Neuronal stem cell (in vitro differentiated cells): ENCODE measurements around the gene GH1.

Experiments used
- DNase-seq: peaks from one replicate; pipeline ENCODE4 v3.0.0-alpha.2; 2013; ENCODE audit warnings: low spot score
- H2AFZ ChIP-seq: one replicate; pipeline ENCODE4 v1.6.1; 2013; ENCODE audit warnings: mild to moderate bottlenecking, low read length, inconsistent platforms
- H2AK5ac ChIP-seq: 2 replicates; pipeline ENCODE4 v1.6.1; 2013; ENCODE audit warnings: low read depth, mild to moderate bottlenecking, inconsistent platforms, low read length, moderate library complexity, mixed read lengths
- H2BK120ac ChIP-seq: 2 replicates; pipeline ENCODE4 v1.6.1; 2013; ENCODE audit warnings: low read depth, mild to moderate bottlenecking, inconsistent platforms, low read length, moderate library complexity, mixed read lengths
- H2BK12ac ChIP-seq: one replicate; pipeline ENCODE4 v1.6.1; 2013; ENCODE audit warnings: low read length, inconsistent platforms
- H2BK15ac ChIP-seq: 2 replicates; pipeline ENCODE4 v1.6.1; 2013; ENCODE audit warnings: mild to moderate bottlenecking, low read length, inconsistent platforms, mixed read lengths
- H2BK5ac ChIP-seq: one replicate; pipeline ENCODE4 v1.6.1; 2013; ENCODE audit warnings: inconsistent platforms, mild to moderate bottlenecking, low read length, moderate library complexity
- H3K14ac ChIP-seq: one replicate; pipeline ENCODE4 v1.6.1; 2013; ENCODE audit warnings: low read length, inconsistent platforms
- H3K18ac ChIP-seq: 2 replicates; pipeline ENCODE4 v1.6.1; 2013; ENCODE audit warnings: low read length, inconsistent platforms
- H3K23ac ChIP-seq: 2 replicates; pipeline ENCODE4 v1.6.1; 2013; ENCODE audit warnings: low read depth, mild to moderate bottlenecking, mixed read lengths, low read length, inconsistent platforms; ENCODE audit not compliant: poor library complexity
- H3K27ac ChIP-seq: replicated peaks from 3 replicates; pipeline ENCODE4 v1.5.1; 2013; ENCODE audit warnings: low read length, inconsistent platforms
- H3K27me3 ChIP-seq, 3 experiments: 2 replicates each; pipeline ENCODE4 v1.6.1; 2013; ENCODE audit warnings: low read length in 3 of 3, mild to moderate bottlenecking in 2 of 3, inconsistent platforms in 1 of 3, low read depth in 1 of 3, mixed read lengths in 1 of 3, moderate library complexity in 1 of 3; ENCODE audit not compliant: control insufficient read depth in 3 of 3, insufficient read depth in 3 of 3
- H3K36me3 ChIP-seq, 2 donors: replicated peaks in 1 of 2; 2 replicates each; pipeline ENCODE4 v1.6.1; 2013; ENCODE audit warnings: low read length in 2 of 2; ENCODE audit not compliant: control insufficient read depth in 2 of 2, insufficient read depth in 2 of 2
- H3K4ac ChIP-seq: 2 replicates; pipeline ENCODE4 v1.6.1; 2013; ENCODE audit warnings: inconsistent platforms, mild to moderate bottlenecking, low read length, moderate library complexity
- H3K4me1 ChIP-seq, 2 donors: 1 replicate in 1 of 2; 2 replicates in 1 of 2; pipeline ENCODE4 v1.6.1; 2013; ENCODE audit warnings: low read length in 2 of 2, low read depth in 1 of 2; ENCODE audit not compliant: control insufficient read depth in 2 of 2, insufficient read depth in 1 of 2
- H3K4me2 ChIP-seq: one replicate; pipeline ENCODE4 v1.6.1; 2013; ENCODE audit warnings: mild to moderate bottlenecking, low read length, inconsistent platforms; ENCODE audit not compliant: insufficient read depth, poor library complexity, severe bottlenecking
- H3K4me3 ChIP-seq, 2 donors: 2 replicates each; pipeline ENCODE4 v1.5.1; 2013; ENCODE audit warnings: low read length in 2 of 2, mild to moderate bottlenecking in 2 of 2, inconsistent platforms in 1 of 2, moderate library complexity in 1 of 2
- H3K79me1 ChIP-seq: one replicate; pipeline ENCODE4 v1.6.1; 2013; ENCODE audit warnings: low read depth, mild to moderate bottlenecking, inconsistent platforms, low read length, moderate library complexity
- H3K9ac ChIP-seq: one replicate; pipeline ENCODE4 v1.6.1; 2013; ENCODE audit warnings: mild to moderate bottlenecking, low read depth, low read length, inconsistent platforms; ENCODE audit not compliant: poor library complexity
- H3K9me3 ChIP-seq, 2 donors: replicated peaks in 1 of 2; 2 replicates each; pipeline versions ENCODE3 to v1.6.1; 2013; ENCODE audit warnings: low read length in 2 of 2, mild to moderate bottlenecking in 2 of 2, inconsistent platforms in 1 of 2, low read depth in 1 of 2, mixed read lengths in 1 of 2, moderate library complexity in 1 of 2; ENCODE audit not compliant: control insufficient read depth in 2 of 2, insufficient read depth in 1 of 2
- H4K8ac ChIP-seq: one replicate; pipeline ENCODE4 v1.6.1; 2013; ENCODE audit warnings: low read depth, mild to moderate bottlenecking, inconsistent platforms, low read length, moderate library complexity
- H4K91ac ChIP-seq: one replicate; pipeline ENCODE4 v1.6.1; 2013; ENCODE audit warnings: low read length, low read depth, mild to moderate bottlenecking, inconsistent platforms; ENCODE audit not compliant: poor library complexity
- WGBS, 2 donors: extraction: QIAGEN DNeasy Blood & Tissue Kit; methylation state at CpG; one replicate each; pipeline ENCODE4 v1.1.7; 2013; ENCODE audit warnings: missing lambda C conversion rate in 2 of 2, mixed read lengths in 1 of 2; ENCODE audit not compliant: insufficient read length in 2 of 2, insufficient replicate concordance in 1 of 2; ENCODE audit errors: extremely low coverage in 2 of 2; 5-methylcytosine and 5-hydroxymethylcytosine counted together

Gene GH1

DNA sequence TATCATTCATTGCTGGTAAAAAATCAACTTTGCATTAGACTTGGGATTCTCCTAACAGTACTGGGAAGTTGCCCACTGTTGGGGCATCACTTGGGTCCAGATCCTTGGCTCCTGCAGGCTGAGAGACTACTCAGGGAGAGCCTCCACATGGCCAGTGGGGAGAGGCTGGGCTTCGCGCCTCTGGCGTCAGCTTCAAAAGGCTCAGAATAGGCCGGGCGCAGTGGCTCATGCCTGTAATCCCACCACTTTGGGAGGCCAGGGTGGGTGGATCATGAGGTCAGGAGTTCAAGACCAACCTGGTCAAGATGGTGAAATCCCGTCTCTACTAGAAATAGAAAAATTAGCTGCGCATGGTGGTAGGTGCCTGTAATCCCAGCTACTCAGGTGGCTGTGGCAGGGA lies 4.2 kb downstream of the GH1 start:
- no peak overlapping the region for H2BK15ac ChIP-seq
- H3K23ac ChIP-seq: no peak overlapping the region
- no peak overlapping the region for H4K8ac ChIP-seq
- H3K4me3 ChIP-seq: no peak overlapping the region
- H2AK5ac ChIP-seq: no peak overlapping the region
- no peaks in the 10 kb centered on the region for H3K36me3 ChIP-seq
- H3K4ac ChIP-seq: no peak overlapping the region
- H3K9me3 ChIP-seq: no peaks in the 10 kb centered on the region
- no peak overlapping the region for H3K18ac ChIP-seq
- H2BK120ac ChIP-seq: no peak overlapping the region
- no peaks in the 10 kb centered on the region for H3K27me3 ChIP-seq
- no peak overlapping the region for H3K14ac ChIP-seq
- no peak overlapping the region for H3K4me2 ChIP-seq
- H3K27ac ChIP-seq: no peak overlapping the region
- WGBS, 2 donors: no CpG with 5 or more reads among the region's 7 CpGs
- no peak for DNase-seq
- peaks cover 0 to 3% of the 10 kb centered on the region in 2 donors for H3K4me1 ChIP-seq
- no peak overlapping the region for H2BK5ac ChIP-seq
- no peak overlapping the region for H4K91ac ChIP-seq
- no peak overlapping the region for H2BK12ac ChIP-seq
- no peaks in the 10 kb centered on the region for H3K79me1 ChIP-seq
- no peak overlapping the region for H3K9ac ChIP-seq
- H2AFZ ChIP-seq: no peak overlapping the region

DNA sequence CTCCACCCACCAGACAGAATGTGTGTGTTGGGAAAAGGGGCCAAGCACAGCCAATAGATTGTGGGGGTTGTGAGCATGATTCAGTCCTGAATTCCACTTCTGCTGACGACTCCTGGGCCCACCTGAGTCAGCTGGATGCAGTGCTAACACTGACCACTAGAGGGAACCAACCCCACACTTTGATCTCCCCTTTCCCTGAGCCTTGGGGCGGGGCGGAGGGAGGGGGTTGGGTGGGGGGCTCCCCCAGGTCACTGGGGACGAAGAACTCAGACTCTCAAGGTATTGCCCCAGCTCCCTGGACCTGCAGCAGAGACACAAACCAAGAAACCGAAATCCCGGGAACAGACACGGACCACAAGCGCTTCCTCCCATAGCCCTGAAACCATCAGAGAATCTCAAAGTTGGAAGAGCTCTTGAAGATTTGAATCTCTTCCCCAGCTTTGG lies 7.0 kb downstream of the GH1 start:
- Histone ChIP-seq H4K91ac (no peak overlapping the region), H2AFZ (no peak overlapping the region), H3K14ac (no peak overlapping the region), H3K4me2 (no peak overlapping the region), H3K36me3 (no peaks in the 10 kb centered on the region), H2BK5ac (no peak overlapping the region), H3K27ac (no peak overlapping the region), H3K18ac (no peak overlapping the region), H3K9ac (no peak overlapping the region), H4K8ac (no peak overlapping the region), H3K27me3 (peaks cover 0 to 3% (median 0%) of the 10 kb centered on the region in 3 experiments), H3K9me3 (no peaks in the 10 kb centered on the region), H2BK120ac (no peak overlapping the region), H3K4me1 (no peaks in the 10 kb centered on the region), H2AK5ac (no peak overlapping the region), H2BK12ac (no peak overlapping the region), H3K4ac (no peak overlapping the region), H2BK15ac (no peak overlapping the region), H3K79me1 (no peaks in the 10 kb centered on the region), H3K4me3 (no peak overlapping the region), H3K23ac (no peak overlapping the region)
- peak; percentile 39 for DNase-seq
- no CpG with 5 or more reads among the region's 8 CpGs for WGBS, 2 donors

DNA sequence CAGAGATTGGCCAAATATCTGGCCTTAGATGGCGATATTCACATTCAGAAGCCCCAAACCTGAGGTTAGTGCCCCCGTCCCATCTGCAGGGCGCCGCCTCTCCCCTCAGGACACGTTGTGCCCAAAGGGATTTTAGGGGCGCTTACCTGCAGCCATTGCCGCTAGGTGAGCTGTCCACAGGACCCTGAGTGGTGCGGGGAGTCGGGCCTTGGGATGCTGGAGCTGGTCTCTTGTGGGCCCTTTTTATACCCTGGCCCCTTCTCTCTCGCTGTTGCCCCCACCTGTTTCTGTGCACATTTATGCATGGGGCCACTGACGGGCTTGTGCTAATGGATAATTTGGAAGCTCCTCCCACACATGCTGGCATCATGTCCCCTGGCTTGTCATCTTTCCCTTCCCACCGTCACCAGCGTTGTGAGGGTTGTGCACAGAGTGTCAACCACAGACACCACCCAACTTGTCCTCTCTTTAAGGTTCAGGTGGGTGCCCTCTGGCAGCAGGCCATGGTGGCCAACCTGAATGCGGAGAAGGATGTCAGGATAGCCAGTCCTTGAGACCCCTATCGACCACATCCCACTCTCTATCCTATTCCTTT lies 7.5 kb downstream of the GH1 start, which contains the start of gene CSHL1:
TSS of gene CSHL1 (minus strand) at position 218 of the 595 bp plus-strand sequence. CDS start at position 156, 62 bp downstream.
- no peak within 1 kb of the TSS for H3K14ac ChIP-seq
- no peak within 1 kb of the TSS for H2AFZ ChIP-seq
- H2AK5ac ChIP-seq: no peak within 1 kb of the TSS
- no peaks in the 10 kb centered on the region for H3K9me3 ChIP-seq
- peak within 1 kb of the TSS; percentile 4 for H3K9ac ChIP-seq
- no peak within 1 kb of the TSS for H2BK120ac ChIP-seq
- no peak within 1 kb of the TSS for H3K4me2 ChIP-seq
- no peak within 1 kb of the TSS for H4K91ac ChIP-seq
- H3K4me3 ChIP-seq: no peak within 1 kb of the TSS
- H3K36me3 ChIP-seq: no peaks in the 10 kb centered on the region
- H3K18ac ChIP-seq: no peak within 1 kb of the TSS
- no peak within 1 kb of the TSS for H4K8ac ChIP-seq
- no peak for DNase-seq
- H3K79me1 ChIP-seq: no peaks in the 10 kb centered on the region
- no peak within 1 kb of the TSS for H2BK5ac ChIP-seq
- no CpG with 5 or more reads among the region's 15 CpGs for WGBS, 2 donors
- H3K4ac ChIP-seq: no peak within 1 kb of the TSS
- H3K4me1 ChIP-seq: no peaks in the 10 kb centered on the region
- H3K27me3 ChIP-seq: peaks cover 0 to 3% (median 0%) of the 10 kb centered on the region in 3 experiments
- H2BK15ac ChIP-seq: no peak within 1 kb of the TSS
- H3K27ac ChIP-seq: no peak within 1 kb of the TSS
- H3K23ac ChIP-seq: no peak within 1 kb of the TSS
- no peak within 1 kb of the TSS for H2BK12ac ChIP-seq

DNA sequence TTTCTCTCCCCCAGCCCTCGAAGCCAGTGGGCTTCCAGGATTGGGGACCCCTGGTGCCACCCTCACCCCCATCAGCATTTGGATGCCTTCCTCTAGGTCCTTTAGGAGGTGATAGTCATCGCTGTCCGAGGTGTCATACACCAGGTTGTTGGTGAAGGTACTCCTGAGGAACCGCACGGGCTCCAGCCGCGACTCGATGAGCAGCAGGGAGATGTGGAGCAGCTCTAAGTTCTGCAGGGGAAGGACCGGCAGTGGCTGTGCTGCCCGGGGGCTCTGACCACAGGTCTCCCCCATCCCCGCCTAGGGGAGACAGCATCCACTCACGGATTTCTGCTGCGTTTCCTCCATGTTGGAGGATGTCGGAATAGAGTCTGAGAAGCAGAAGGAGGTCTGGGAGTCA lies 8.5 kb downstream of the GH1 start:
- H2AFZ ChIP-seq: no peak overlapping the region
- no peaks in the 10 kb centered on the region for H3K79me1 ChIP-seq
- H2AK5ac ChIP-seq: no peak overlapping the region
- H2BK15ac ChIP-seq: no peak overlapping the region
- H3K4me2 ChIP-seq: no peak overlapping the region
- H3K14ac ChIP-seq: no peak overlapping the region
- peak overlapping the region; percentile 4 for H3K9ac ChIP-seq
- H4K91ac ChIP-seq: no peak overlapping the region
- H3K4me3 ChIP-seq: no peak overlapping the region
- H2BK12ac ChIP-seq: no peak overlapping the region
- no peak overlapping the region for H2BK5ac ChIP-seq
- H4K8ac ChIP-seq: no peak overlapping the region
- H3K23ac ChIP-seq: no peak overlapping the region
- no peak overlapping the region for H3K27ac ChIP-seq
- no peaks in the 10 kb centered on the region for H3K36me3 ChIP-seq
- H3K18ac ChIP-seq: no peak overlapping the region
- DNase-seq: no peak
- peaks cover 0 to 3% (median 0%) of the 10 kb centered on the region in 3 experiments for H3K27me3 ChIP-seq
- no CpG with 5 or more reads among the region's 14 CpGs for WGBS, 2 donors
- H3K4me1 ChIP-seq: no peaks in the 10 kb centered on the region
- no peak overlapping the region for H2BK120ac ChIP-seq
- H3K9me3 ChIP-seq: no peaks in the 10 kb centered on the region
- no peak overlapping the region for H3K4ac ChIP-seq
